Stomach (tissue), 4 donors: ENCODE data around the gene TRAPPC2L.

Source experiments
- POLR2A ChIP-seq, 4 donors: fragments of 450-650 bp; IDR thresholded peaks; one replicate each; pipeline ENCODE4 v1.6.1; 2016; ENCODE audit warnings: antibody characterized with exemption in 4 of 4, control low read depth in 2 of 4, mild to moderate bottlenecking in 1 of 4, moderate library complexity in 1 of 4
- POLR2AphosphoS5 ChIP-seq, 3 donors: sonication (generic); formaldehyde crosslinking; IDR thresholded peaks; one replicate each; pipeline ENCODE4 v1.6.1; 2016; ENCODE audit warnings: antibody characterized with exemption in 3 of 3
- TF ChIP-seq, protein P1 (sequence below), 7 experiments: fragments of 450-650 bp in 4 of 7; fragments of 200-600 bp in 3 of 7; sonication (generic) in 3 of 7; IDR thresholded peaks; one replicate each; pipeline ENCODE4 v1.5.1; 2016 to 2019; ENCODE audit warnings: antibody characterized with exemption in 7 of 7, control low read depth in 2 of 7, mild to moderate bottlenecking in 1 of 7

- TF ChIP-seq POLR2A (IDR thresholded peaks at IDR 0.05) (no peak), POLR2AphosphoS5 (IDR thresholded peaks at IDR 0.05) (no peak)
- TF ChIP-seq, protein P1, sequence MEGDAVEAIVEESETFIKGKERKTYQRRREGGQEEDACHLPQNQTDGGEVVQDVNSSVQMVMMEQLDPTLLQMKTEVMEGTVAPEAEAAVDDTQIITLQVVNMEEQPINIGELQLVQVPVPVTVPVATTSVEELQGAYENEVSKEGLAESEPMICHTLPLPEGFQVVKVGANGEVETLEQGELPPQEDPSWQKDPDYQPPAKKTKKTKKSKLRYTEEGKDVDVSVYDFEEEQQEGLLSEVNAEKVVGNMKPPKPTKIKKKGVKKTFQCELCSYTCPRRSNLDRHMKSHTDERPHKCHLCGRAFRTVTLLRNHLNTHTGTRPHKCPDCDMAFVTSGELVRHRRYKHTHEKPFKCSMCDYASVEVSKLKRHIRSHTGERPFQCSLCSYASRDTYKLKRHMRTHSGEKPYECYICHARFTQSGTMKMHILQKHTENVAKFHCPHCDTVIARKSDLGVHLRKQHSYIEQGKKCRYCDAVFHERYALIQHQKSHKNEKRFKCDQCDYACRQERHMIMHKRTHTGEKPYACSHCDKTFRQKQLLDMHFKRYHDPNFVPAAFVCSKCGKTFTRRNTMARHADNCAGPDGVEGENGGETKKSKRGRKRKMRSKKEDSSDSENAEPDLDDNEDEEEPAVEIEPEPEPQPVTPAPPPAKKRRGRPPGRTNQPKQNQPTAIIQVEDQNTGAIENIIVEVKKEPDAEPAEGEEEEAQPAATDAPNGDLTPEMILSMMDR (IDR thresholded peaks at IDR 0.05) = no peak
Measured at GRCh38 chr16:88847654-88848053, 9.3 kb upstream of the TRAPPC2L start.
